PC-3 (cell line): ENCODE results near the gene NOC4L.

Source experiments
- EZH2 ChIP-seq: fragments of 300-600 bp; sonication (generic); IDR thresholded peaks from one replicate; pipeline ENCODE4 v1.6.1; 2017; ENCODE audit warnings: antibody characterized with exemption, mild to moderate bottlenecking, low read length; ENCODE audit not compliant: unreplicated experiment
- TF ChIP-seq, protein P1 (sequence below): fragments of 300-600 bp; sonication (generic); conservative IDR thresholded peaks from 2 replicates; pipeline ENCODE4 v1.5.1; 2017; ENCODE audit warnings: antibody characterized with exemption, low read depth, mild to moderate bottlenecking, low read length

DNA sequence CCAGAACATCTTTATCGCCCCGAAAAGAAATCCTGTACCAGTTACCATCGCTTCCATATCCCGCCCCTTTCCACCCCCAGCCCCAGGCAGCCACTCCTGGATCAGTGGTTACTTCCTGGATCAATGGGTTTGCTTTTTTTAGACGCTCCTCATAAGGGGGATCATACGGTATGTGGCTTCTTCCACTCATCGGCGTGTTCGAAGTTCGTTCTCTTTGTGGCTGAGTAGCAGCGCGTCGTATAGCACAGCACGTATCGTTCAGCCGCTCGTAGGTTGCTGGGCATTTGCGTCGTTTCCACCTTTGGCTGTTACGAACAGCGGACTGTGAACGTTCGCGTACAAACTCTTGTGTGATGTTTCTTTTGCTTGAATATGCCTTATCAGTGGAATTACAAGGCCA lies 1.8 kb downstream of the NOC4L start:
- TF ChIP-seq, protein P1, sequence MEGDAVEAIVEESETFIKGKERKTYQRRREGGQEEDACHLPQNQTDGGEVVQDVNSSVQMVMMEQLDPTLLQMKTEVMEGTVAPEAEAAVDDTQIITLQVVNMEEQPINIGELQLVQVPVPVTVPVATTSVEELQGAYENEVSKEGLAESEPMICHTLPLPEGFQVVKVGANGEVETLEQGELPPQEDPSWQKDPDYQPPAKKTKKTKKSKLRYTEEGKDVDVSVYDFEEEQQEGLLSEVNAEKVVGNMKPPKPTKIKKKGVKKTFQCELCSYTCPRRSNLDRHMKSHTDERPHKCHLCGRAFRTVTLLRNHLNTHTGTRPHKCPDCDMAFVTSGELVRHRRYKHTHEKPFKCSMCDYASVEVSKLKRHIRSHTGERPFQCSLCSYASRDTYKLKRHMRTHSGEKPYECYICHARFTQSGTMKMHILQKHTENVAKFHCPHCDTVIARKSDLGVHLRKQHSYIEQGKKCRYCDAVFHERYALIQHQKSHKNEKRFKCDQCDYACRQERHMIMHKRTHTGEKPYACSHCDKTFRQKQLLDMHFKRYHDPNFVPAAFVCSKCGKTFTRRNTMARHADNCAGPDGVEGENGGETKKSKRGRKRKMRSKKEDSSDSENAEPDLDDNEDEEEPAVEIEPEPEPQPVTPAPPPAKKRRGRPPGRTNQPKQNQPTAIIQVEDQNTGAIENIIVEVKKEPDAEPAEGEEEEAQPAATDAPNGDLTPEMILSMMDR, result no peak
- no peak for TF ChIP-seq EZH2
